Stimulated activated CD4-positive, alpha-beta T cell treated with anti-CD3 and anti-CD28 coated beads, Interleukin-2, amount 100 ng/mL, for 48 hours (primary cell): ENCODE data around the gene CNST.
"Not testable (repeated sequence)": the region's sequence is repeated elsewhere in the genome, so short reads cannot be mapped to it uniquely, and the experiment has no call there.

Source experiments
- DNase-seq, 2 donors: peaks; one replicate each; pipeline ENCODE4 v3.0.0-alpha.2; 2020

CNST gene

DNA sequence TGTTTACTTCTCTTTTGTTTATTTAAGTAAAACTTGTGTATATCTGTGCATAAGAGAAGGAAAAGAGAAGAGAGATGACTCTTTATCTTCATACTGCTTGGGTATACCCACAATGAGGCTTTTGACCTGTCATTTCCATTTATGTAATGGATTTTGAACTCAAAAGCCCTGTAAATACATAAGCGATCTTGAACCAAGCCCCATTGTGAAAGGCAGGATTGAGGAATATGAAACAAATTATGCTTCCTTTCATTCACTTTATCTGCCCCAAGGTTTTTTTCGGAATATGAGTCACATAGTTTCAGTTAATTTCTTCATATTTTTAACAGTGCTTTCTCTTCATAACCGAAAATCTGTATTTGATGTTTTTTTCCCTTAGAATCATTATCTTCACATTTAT is 21.4 kb downstream of the CNST start:
- DNase-seq: no peak

GRCh38 chr1:246588159-246588721 is 22.0 kb downstream of the CNST start:
- DNase-seq: no peak

- not testable (repeated sequence) for DNase-seq
Measured at GRCh38 chr1:246589919-246590318, 23.7 kb downstream of the CNST start.

DNA sequence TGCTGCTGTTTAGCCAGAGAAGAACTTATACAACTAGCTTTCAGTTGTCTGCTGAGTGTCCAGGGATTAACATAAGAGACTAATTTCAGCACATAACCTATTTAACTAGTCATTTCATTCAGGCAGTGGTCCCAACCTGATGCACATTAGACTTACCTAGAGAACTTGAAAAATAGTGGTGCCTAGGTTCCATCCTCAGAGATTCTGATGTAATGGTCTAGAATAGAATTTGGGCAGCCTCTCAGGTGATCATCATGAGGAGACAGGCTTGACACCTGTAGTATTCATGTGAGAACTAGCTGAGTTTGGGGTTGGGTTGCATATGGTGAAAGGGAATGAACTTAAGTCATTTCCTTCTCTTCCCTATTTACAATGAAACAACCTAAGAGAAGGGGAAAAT is 24.8 kb downstream of the CNST start:
- no peak for DNase-seq

GRCh38 chr1:246591504-246591903 is 25.2 kb downstream of the CNST start:
- DNase-seq: no peak

- no peak for DNase-seq
Measured at GRCh38 chr1:246591958-246592357, 25.7 kb downstream of the CNST start.

GRCh38 chr1:246592695-246593094 is 26.4 kb downstream of the CNST start:
- no peak for DNase-seq

DNA sequence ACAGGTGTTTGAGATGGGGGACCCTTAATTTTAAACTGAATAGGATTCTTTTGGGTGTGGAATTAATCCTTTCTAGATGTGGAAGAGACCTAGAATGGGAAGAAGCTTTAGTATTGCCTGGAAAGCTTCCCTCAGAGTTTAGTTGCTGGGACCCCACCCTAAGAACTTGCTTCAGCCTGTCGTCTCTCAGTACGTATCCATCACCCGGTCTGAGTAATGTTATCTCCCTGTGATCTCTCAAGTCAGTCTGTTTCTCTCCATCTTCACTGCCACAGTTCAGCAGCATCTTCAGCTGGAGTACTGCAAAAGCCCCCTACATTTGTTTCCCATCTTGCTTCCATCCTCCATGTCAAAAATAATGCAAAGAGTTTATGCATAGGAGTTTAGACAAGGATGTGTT is 28.9 kb downstream of the CNST start:
- DNase-seq: no peak

DNA sequence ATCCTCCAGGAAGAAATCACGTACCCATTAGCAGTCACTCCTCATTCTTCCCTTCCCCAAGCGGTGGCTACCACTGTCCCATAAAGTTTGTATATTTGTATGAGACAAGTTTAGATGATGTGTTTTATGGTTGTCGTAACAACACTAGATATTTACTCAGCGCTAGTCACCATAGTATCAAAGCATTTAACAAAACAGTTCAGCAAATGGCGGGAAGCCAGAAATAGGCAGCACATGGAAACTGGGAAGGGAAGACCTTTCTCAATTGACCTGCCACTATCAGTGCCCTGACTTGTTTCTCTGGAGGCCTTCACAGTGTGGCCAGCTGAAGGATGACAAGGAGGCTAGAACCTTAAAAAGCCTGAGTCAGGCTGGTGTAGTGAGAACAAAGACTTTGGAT is 31.1 kb downstream of the CNST start:
- DNase-seq: no peak

- no peak for DNase-seq
Measured at GRCh38 chr1:246597971-246598370, 31.7 kb downstream of the CNST start.

GRCh38 chr1:246599315-246599714 is 33.1 kb downstream of the CNST start:
- DNase-seq: no peak

DNA sequence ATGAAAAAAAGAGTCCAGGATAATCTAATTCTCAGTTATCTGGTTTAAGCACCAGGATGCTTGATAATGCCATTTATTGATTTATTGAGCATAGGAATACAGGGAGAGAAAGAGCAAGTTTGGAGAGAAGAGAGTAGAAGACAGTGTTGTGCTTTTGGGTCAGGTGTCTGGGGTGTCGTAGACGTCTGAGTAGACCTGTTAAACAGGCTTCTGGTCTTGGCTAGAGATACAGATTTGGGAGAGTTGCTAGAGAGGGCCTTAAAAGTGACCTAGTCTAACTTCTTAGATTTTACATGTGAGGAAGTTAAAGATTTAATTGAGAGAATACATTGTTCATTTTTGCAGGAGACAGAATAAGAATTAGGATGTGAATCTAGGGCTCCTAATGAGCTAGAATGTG is 34.3 kb downstream of the CNST start:
- DNase-seq: no peak

DNA sequence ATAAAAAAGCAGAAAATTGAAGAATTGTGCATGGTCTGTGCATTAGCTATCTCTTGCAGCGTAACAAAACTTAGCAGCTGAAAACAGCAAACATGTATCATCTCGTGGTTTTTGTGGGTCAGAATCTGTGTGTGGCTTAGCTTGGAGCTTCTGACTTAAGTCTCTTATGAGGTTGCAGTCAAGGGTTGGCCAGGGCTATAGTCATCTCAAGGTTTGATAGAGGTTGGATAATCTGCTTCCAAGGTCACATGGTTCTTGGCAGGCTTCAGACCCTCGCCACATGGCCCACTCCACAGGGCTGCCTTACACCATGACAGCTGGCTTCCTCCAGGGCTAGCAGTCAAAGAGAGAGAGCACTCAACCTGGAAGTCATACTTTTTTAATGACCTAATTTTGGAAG is 35.9 kb downstream of the CNST start:
- peak in 1 of 2 donors; percentile 3 for DNase-seq

- not testable (repeated sequence) for DNase-seq
Measured at GRCh38 chr1:246605231-246605630, 39.0 kb downstream of the CNST start.

- DNase-seq: no peak
Measured at GRCh38 chr1:246607462-246607861, 41.2 kb downstream of the CNST start.

DNA sequence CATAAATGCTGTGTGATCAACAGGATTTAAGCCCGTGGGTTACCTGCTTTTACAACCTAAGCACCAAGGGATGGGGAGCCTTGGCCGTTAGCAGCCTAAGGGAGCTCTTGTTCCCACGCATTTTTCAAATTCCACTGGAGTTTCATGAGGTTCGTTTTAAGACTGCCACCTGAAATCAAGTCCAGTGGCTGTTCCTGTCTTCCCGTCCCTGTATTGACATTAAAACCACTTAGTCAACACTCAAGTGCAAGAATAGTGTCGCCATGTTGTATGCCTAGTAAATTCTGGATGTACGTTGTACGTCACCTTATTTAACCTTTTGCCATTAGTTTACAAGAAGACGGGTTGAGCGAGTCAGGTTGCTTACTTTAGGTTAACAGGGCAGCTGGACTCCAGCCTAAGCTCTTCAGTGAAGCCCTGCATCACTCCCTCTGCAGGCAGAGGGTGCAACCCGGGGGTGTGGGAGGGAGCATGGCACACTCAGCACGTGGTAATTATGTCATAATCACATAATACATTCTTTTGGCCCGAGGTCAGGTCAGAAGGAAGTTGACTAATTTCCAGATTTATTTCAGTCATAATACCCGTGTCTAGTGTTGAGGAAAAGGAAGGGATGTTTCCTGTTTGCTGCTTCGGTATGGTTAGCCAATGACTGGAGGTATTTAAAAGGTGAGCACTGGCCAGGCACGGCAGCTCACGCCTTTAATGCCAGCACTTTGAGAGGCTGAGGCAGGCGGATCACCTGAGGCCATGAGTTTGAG is 42.5 kb downstream of the CNST start:
- DNase-seq: peak in 1 of 2 donors; percentile 9

DNA sequence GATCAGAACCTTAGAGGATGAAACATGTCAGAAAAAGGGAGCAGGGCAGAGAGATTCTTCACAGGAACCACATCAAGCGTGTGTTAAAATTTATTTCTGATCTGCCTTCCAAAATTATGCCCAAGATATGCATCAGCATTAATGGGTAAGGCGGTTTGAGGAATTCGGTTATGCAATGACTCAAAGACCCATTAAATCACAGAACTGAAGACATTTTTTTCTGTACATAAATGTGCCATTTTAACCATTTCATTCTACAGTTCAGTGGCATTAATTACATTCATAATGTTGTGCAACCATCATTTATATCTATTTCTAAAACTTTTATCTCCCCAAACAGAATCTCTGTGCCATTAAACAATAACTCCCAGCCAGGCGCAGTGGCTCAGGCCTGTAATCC is 43.4 kb downstream of the CNST start:
- no peak for DNase-seq

DNA sequence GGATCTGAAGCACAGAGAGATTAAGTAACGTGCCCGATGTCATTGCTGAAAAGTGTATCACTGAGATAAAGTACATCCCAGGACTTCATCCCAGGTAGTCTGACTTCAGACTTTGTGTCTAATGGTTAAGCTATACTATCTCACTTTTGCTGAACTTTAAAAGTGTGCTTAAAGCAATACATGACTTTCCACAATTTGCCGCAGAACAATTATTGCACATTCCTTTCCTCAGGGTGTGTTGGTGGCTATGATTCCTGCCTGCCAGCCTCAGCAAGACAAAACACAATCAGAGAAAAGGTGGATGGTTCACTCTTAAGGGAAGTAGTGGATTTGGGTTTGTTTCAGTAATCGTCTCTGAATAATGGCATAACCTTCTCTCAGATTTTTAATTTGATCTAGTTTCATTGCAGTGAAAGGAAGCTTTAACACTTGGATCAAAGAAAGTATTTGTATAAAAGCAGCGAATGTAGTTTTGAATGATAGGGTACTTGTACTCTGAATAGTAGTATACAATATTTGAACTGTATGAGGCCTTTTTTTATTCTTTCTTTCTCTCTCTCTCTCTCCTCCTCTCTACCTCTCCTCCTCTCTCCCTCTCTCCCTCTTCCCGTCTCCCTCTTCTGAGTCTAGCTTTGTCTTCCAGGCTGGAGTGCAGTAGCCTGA is 47.0 kb downstream of the CNST start:
- DNase-seq: no peak

DNA sequence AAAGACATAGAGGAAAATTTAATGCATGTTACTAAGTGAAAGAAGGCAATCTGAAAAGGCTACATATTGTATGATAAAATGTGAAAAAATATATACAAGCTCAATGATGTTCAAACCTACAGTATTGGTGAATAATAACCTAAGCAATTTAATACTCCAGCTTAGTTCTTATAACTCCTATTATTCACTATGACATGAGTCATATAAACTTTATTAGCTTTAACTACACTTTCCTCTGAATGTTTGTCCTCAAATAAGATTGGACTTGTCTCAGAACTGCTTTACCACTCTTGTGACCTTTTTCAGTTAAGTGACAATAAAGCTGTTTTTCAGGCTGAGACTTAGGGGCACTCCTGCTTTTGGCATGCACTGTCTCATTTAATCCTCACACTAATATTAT is 50.9 kb downstream of the CNST start:
- no peak for DNase-seq

- no peak for DNase-seq
Measured at GRCh38 chr1:246617768-246618167, 51.5 kb downstream of the CNST start.

GRCh38 chr1:246618240-246618808 is 52.1 kb downstream of the CNST start:
- DNase-seq: no peak

DNA sequence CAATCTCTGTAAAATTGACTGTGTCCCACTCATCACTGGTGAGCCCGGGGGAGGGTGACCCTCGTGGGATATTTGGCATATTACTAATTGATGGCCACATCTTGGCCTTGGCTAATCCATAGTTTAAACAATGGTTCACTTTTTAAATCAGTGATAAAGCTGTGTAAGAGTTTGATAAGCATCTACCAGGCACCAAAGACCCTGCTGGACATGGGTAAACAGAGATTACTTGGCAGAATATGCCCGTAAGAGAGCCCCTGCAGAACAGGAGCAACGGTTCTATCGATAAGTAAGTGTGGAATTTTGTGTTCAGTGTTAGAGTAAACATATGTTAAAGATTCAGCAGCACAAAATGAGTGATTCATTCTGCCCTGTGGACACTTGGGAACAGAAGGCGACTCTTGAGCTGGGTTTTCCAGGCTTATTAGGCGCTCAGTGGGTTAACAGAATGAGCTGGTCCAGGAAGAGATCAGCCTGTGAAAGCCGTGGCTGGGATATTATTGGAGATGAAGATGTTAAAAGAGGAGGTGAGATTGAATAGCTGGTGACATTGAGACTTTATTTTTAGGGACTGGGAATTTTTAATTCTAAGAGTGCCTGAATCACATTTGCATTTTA is 55.9 kb downstream of the CNST start:
- no peak for DNase-seq

DNA sequence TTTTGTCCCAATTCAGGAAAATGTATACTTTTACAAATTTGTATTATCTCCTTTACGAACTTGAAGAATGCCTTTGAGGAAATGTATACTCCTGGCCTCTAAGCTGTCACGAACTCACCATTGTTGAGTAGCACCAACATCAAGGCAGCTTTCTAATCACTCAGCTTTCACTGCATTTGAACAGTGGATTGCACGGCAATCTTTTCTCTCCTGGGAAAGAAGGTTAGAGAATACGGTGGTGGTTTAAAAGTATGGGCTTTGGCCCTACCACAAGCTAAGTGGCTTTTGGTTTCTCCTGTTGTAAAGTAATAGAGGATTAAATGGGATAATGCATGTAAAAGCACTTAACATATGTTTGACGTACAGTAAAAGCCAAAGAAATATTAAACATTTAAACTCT is 57.8 kb downstream of the CNST start:
- DNase-seq: no peak

DNA sequence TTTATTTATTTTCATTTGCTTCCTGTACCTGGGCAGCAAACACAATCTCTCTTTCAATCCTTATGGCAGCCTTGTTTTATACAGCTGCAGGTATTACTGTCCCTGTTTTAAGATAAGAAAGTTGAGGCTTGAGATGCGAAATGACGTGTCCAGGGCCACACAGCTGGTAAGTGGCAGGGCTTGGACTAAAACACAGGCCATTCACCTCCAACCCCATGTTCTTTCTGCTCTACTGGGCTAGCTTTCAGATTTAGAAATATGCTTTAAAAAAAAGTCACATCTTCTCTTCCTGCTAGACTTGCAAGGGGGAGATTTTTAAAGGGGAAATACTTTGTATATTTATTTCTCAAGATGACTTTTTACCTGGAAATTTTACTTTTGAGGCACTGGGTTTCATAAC is 62.8 kb downstream of the CNST start:
- DNase-seq: no peak
